CD4-positive, alpha-beta T cell treated with Interleukin-12 subunit alpha and Interleukin-12 subunit beta, for 1 hour (primary cell): ENCODE data around the gene SCYGR7.
"Not testable (repeated sequence)": the region's sequence is repeated elsewhere in the genome, so short reads cannot be mapped to it uniquely, and the experiment has no call there.

Experiments used
- DNase-seq: peaks from one replicate; pipeline ENCODE4 v3.0.0-alpha.2; 2020

SCYGR7 gene

GRCh38 chr2:227728035-227728434, at the start of gene SCYGR7:
TSS of gene SCYGR7 (plus strand) at chr2:227728335. CDS start at chr2:227728335, 0 bp downstream.
- DNase-seq: no peak

GRCh38 chr2:227684258-227684657, 43.9 kb upstream of the SCYGR7 start:
- DNase-seq: no peak

DNA sequence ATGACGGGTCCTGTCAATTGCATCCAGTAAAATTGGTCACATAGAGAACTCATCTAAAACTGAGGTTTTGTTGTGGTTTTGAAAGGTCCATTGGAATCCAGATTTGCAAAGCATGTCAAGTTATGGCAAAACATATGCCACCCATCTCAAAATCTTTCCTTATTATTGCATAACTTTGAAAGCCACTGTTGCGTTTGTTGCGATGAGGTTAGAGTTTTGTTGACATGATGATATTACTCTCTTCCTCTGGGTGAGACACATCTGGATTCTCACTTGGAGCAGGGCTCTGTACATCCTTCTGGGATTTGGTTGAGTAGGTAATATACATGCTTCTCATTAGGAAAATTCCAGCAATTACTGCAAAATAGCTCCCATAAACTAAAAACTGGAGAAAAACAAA, 40.9 kb upstream of the SCYGR7 start:
- no peak for DNase-seq

GRCh38 chr2:227696990-227697679, 31.0 kb upstream of the SCYGR7 start:
- DNase-seq: no peak

- DNase-seq: no peak
Observed at GRCh38 chr2:227701556-227701955, 26.6 kb upstream of the SCYGR7 start.

- DNase-seq: no peak
Observed at GRCh38 chr2:227703280-227703732, 24.8 kb upstream of the SCYGR7 start.

- no peak for DNase-seq
Observed at GRCh38 chr2:227703961-227704360, 24.2 kb upstream of the SCYGR7 start.

DNA sequence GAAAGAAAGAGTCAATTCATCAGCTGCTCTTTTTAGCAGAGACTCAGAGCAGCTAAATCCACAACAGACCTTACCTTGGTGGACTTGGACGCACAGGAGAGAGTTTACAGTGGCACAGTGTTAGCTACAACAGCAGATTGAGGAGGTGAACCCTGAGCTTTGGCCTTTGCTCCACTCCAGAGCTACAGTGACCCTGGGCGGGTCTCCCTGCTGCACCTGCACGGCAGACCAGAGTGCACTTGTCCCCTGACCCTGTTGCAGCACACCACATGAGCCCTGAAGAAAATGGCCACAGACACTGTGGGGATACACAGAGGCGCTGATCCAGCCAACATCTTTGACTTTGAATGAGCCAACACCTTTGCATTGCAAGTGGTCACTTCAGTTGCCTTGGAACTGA, 21.3 kb upstream of the SCYGR7 start:
- no peak for DNase-seq

- DNase-seq: no peak
Observed at GRCh38 chr2:227707390-227707789, 20.7 kb upstream of the SCYGR7 start.

DNA sequence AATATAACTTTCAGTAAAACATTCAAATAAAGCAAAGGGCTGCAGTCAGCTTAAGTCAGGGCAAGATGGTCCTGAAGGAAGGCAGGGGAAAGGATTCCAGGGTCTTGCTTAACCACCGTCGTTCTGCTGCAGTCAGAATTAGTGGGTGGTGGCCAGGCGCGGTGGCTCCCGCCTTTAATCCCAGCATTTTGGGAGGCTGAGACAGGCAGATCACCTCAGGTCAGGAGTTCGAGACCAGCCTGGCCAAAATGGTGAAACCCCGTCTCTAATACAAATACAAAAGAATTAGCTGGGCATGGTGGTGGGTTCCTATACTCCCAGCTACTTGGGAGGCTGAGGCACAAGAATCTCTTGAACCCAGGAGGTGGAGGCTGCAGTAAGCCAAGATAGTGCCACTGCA, 17.1 kb upstream of the SCYGR7 start:
- no peak for DNase-seq

GRCh38 chr2:227713291-227713690, 14.8 kb upstream of the SCYGR7 start:
- no peak for DNase-seq

- no peak for DNase-seq
Observed at GRCh38 chr2:227716501-227716900, 11.6 kb upstream of the SCYGR7 start.

DNA sequence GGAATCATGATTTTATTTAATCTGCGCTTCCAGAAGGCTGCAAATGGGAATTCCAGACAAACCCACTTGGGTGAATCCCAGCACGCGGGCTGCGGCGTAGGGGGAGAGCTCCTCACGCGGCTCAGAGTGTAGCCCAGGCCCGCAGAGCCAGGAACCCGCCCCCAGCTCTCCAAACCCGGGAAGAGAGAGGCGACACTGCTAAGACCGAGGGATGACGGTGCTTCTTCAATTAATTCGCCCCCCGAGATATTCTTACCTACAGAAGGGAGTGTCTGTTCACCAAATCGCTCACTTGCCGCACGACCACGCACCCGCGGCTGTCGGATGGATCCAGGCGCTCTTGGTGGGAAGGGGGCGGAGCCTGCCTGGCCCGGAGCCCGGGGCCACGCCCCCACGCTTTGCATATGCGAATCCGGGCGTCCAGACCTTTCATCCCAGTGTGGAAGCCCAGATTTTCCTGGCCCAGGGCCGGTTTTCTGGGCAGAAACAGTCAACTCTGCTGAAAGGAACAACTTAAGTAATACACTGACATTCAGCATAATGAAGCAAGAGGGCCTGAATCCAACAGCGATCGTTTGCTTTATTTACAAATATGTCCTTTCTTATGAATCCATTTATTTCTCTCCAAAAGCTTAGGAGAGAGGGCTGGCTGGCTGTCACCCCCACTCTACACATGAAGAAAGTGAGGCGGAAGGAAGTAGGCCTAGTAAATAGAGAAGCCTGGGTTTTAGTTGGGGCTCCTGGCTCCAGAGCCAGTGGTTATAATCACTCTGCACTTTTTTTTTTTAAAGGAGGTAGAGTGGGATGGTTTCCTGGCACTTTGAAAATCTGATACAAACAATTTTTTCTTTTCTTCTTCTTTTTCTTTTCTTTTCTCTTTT, 10.2 kb upstream of the SCYGR7 start, which contains the start of gene SLC19A3:
Gene SLC19A3 (minus strand): TSS at position 342 of the 881 bp plus-strand sequence. CDS start 15,710 bp downstream, outside the sequence.
- DNase-seq: no peak

DNA sequence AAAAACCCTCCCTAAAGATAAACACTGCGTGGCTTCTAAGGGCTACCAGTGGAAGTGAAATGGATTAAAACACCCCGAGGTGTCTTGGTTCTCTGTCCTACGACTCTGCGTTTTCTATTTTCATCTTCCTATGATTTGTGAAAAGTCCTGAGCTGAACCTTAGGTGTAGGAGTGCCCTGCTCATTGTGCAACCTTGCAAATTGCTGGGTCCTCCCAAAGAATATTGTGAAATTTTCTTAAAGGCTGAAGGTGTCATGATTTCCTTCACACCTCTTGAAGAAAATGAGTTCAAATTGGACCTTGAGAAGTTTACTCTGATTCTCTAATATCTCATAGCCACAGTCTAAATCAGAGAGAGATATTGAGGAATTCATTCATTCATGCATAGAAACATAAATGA, 8.5 kb upstream of the SCYGR7 start:
- DNase-seq: no peak

DNA sequence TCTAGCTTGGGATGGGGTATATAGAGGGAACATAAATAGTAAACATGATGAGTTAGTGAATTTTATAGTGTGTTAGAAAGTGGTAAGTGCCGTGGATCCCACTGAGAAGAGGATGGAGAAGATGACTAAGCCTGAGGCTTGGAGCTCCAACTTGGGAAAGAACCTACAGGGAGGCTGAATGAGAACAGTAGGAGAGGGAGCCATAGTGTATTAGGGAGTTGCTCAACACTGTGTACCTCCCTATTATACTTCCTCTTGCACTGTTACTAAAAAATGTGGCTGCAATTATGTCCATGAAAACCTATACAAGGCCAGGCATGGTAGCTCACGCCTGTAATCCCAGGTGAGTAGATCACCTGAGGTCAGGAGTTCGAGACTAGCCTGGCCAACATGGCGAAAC, 7.5 kb upstream of the SCYGR7 start:
- no peak for DNase-seq

DNA sequence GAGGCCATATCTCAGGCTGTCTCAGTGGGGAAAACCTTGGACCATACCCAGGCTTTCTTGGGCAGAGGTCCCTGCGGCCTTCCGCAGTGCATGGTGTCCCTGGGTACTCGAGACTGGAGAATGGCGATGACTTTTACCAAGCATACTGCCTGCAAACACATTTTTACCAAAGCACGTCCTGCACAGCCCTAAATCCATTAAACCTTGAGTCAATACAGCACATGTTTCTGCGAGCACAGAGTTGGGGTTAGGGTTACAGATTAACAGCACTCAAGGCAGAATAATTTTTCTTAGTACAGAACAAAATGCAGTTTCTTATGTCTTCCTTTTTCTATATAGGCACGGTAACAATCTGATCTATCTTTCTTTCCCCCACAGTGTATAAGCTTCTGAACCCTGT, 5.3 kb upstream of the SCYGR7 start:
- DNase-seq: not testable (repeated sequence)

DNA sequence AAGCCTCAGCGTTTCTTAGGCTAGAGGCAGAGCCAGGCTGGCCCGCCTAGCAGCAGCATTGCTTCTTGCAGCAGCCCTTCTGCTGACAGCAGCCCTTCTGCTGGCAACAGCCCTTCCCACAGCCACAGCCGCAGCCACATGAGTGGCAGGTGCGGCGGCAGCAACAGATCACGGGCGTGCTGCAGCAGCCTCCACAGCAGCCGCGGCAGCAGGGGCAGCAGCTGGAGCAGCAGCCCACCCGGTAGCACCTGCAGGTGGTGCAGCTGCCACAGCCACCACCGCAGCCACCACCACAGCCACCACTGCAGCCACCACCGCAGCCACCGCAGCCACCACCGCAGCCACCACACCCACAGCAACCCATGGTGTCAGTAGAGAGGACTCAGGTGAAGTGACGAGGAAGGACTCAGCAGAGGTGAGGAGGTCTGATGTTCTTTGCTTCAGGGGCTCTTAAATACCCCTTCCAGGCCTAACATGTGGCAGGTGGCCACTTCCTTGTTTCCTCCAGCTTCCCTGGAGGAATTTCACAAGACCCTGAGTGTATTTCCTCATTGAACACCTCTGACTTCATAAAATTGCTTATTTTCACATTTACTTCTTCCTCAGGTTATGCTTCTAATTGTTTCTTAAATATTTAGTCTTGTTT, 3.6 kb upstream of the SCYGR7 start, which contains the start of gene SCYGR6:
Gene SCYGR6 (minus strand): TSS at position 364 of the 646 bp plus-strand sequence. CDS start 0 bp downstream, at position 364.
- DNase-seq: no peak

DNA sequence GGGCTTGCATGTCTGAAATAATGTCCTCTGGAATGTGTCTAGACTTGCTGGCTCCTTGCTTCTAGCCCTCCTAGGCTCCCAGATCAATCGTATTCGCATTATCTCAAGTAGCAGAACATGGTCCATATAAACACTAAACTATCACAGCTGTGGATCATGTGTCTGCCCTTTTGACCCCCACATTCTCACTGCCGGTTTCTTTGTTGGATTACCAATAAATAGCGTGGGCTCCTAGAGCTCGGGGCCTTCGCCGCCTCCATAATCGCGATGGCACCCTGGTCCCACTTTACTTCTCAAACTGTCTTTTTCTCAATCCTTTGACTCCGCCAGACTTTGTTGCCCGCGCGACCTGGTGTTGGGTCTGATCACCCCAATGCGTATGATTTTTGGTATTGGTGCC, 11.2 kb downstream of the SCYGR7 start:
- no peak for DNase-seq

DNA sequence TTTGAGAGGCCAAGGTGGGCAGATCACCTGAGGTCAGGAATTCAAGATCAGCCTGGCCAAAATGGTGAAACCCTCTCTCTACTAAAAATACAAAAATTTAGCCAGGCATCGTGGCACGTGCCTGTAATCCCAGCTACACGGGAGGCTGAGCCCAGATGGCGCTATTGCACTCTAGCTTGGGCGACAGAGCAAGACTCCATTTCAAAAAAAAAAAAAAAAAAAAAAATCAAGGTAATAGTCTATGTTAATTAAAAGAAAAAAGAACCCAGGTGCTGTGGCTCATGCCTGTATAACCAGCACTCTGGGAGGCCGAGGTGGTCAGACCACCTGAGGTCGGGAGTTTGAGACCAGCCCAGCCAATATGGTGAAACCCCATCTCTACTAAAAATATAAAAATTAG, 12.6 kb downstream of the SCYGR7 start:
- DNase-seq: not testable (repeated sequence)

DNA sequence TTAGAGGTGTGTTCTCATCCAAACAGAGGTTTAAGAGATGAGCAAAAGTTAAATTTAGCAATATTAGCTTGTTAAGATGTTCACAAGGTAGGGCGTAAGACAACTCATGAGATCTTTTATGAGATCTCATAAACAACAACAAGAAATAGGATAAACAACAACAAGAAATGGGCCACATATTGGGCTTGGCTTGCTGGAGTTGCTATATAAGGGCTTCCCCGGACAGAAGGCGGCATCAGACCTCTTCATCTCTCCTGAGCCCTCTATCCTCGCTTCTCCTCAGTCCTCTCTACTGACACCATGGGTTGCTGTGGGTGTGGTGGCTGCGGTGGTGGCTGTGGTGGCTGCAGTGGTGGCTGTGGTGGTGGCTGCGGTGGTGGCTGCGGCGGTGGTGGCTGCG, 17.5 kb downstream of the SCYGR7 start, which contains the start of gene SCYGR8:
Gene SCYGR8 (plus strand): TSS at position 301 of the 400 bp plus-strand sequence. CDS start 0 bp downstream, at position 301.
- DNase-seq: no peak

- no peak for DNase-seq
Observed at GRCh38 chr2:227748079-227748478, 19.9 kb downstream of the SCYGR7 start.

DNA sequence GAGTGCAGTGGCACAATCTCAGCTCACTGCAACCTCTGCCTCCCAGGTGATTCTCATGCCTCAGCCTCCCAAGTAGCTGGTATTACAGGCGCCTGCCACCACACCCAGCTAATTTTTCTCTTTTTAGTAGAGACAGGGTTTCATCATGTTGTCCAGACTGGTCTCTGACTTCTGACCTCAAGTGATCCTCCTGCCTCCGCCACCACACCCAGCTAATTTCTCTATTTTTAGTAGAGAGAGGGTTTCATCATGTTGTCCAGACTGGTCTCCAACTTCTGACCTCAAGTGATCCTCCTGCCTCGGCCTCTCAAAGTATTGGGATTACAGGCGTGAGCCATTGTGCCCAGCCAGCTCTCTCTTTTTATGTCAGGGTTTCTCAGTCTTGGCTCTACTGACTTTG, 28.1 kb downstream of the SCYGR7 start:
- not testable (repeated sequence) for DNase-seq
